Esophagus squamous epithelium (tissue), 5 donors: ENCODE measurements around the gene AATK. TPM values are rescaled to one million over a fixed set of nuclear protein-coding genes. Genes with fewer than 3 reads are reported as not detected.

Experiments used
- DNase-seq: peaks from one replicate; lab custom pipeline; 2025; lab: John Stamatoyannopoulos, UW
- H3K27ac ChIP-seq, 4 donors: fragments of 200-600 bp; sonication (generic); one replicate each; pipeline ENCODE4 v1.5.1; 2016 to 2019; ENCODE audit warnings: mild to moderate bottlenecking in 1 of 4
- H3K27me3 ChIP-seq, 4 donors: fragments of 200-600 bp; sonication (generic); 1 replicate in 3 of 4; 2 replicates in 1 of 4; pipeline versions ENCODE4 v1.5.1 to v1.6.0; 2017 to 2021; ENCODE audit warnings: antibody characterized with exemption in 1 of 4
- H3K36me3 ChIP-seq, 3 donors: fragments of 200-600 bp; sonication (generic); one replicate each; pipeline ENCODE4 v1.5.1; 2016 to 2019
- H3K4me1 ChIP-seq, 3 donors: fragments of 200-600 bp; sonication (generic); one replicate each; pipeline ENCODE4 v1.5.1; 2017 to 2019
- H3K4me3 ChIP-seq, 4 donors: fragments of 200-600 bp; sonication (generic); 1 replicate in 3 of 4; 2 replicates in 1 of 4; pipeline ENCODE4 v1.5.1; 2016 to 2019; ENCODE audit warnings: mild to moderate bottlenecking in 2 of 4, moderate library complexity in 1 of 4
- H3K9me3 ChIP-seq, 3 donors: fragments of 200-600 bp; sonication (generic); one replicate each; pipeline ENCODE4 v1.5.1; 2016 to 2019
- CTCF ChIP-seq, 6 experiments: fragments of 450-650 bp in 4 of 6; fragments of 200-600 bp in 2 of 6; sonication (generic) in 2 of 6; IDR thresholded peaks; one replicate each; pipeline ENCODE4 v1.5.1; 2016 to 2019; ENCODE audit warnings: antibody characterized with exemption in 6 of 6, mild to moderate bottlenecking in 4 of 6, moderate library complexity in 4 of 6
- POLR2A ChIP-seq, 4 donors: fragments of 450-650 bp; IDR thresholded peaks; one replicate each; pipeline ENCODE4 v1.6.1; 2017; ENCODE audit warnings: antibody characterized with exemption in 4 of 4, mild to moderate bottlenecking in 4 of 4, moderate library complexity in 3 of 4
- WGBS, 2 donors: methylation state at CpG; one replicate each; pipeline ENCODE4 v1.1.5; 2018; 5-methylcytosine and 5-hydroxymethylcytosine counted together
- intact Hi-C: fragments of 100-400 bp; cut with DNase I; formaldehyde crosslinking; loops from one replicate; pipeline ENCODE4 v1.15.0; 2022
- total RNA-seq, 4 donors: library from RNA; depleted of rRNA; stranded (reverse); fragments of >200 nt; gene quantifications; one replicate each; pipeline ENCODE4 v1.1.0, GENCODE V29; 2016
- donor health status: DM: yes; HTN: yes; CAD: no.

AATK gene
- total RNA-seq, 4 donors from 2014 or later, result 0.57 to 1.5 (median 0.70) TPM; not detected in 1

- H3K4me3 ChIP-seq, result no peak overlapping the region
- TF ChIP-seq POLR2A (IDR thresholded peaks at IDR 0.05) (no peak), CTCF (IDR thresholded peaks at IDR 0.05) (no peak)
- WGBS, 2 donors, result 41 to 100% methylated on average over 2 of the region's 10 CpGs
- H3K9me3 ChIP-seq, result no peaks in the 10 kb centered on the region
- H3K36me3 ChIP-seq, result peaks cover 0 to 37% (median 0%) of the 10 kb centered on the region in 3 donors
- no peak overlapping the region for H3K27ac ChIP-seq
- peaks cover 0 to 8% (median 0%) of the 10 kb centered on the region in 3 donors for H3K4me1 ChIP-seq
- DNase-seq, result no peak
- intact Hi-C loops, result no loop called here
- H3K27me3 ChIP-seq, result no peaks in the 10 kb centered on the region
Measured at GRCh38 chr17:81204578-81204977, 38.6 kb upstream of the AATK start.

GRCh38 chr17:81203136-81203535 lies 37.1 kb upstream of the AATK start:
- DNase-seq, result no peak
- no peak overlapping the region for H3K27ac ChIP-seq
- no peak for TF ChIP-seq CTCF (IDR thresholded peaks at IDR 0.05)
- TF ChIP-seq POLR2A (IDR thresholded peaks at IDR 0.05), result no peak
- WGBS, 2 donors, result 97 to 100% methylated on average over 3 to 5 of the region's 20 CpGs
- H3K4me3 ChIP-seq, result no peak overlapping the region
- peaks cover 0 to 39% (median 0%) of the 10 kb centered on the region in 3 donors for H3K36me3 ChIP-seq
- intact Hi-C loops, result no loop called here
- peaks cover 0 to 17% (median 0%) of the 10 kb centered on the region in 3 donors for H3K4me1 ChIP-seq
- no peaks in the 10 kb centered on the region for H3K9me3 ChIP-seq
- H3K27me3 ChIP-seq, result no peaks in the 10 kb centered on the region

- Histone ChIP-seq H3K27me3 (no peaks in the 10 kb centered on the region), H3K36me3 (peaks cover 0 to 45% (median 0%) of the 10 kb centered on the region in 3 donors), H3K4me3 (no peak overlapping the region), H3K9me3 (no peaks in the 10 kb centered on the region), H3K4me1 (peaks cover 0 to 21% (median 0%) of the 10 kb centered on the region in 3 donors), H3K27ac (no peak overlapping the region)
- intact Hi-C loops, result no loop called here
- WGBS, 2 donors, result 67 to 68% methylated on average over 1 to 4 of the region's 10 CpGs
- DNase-seq, result no peak
- TF ChIP-seq CTCF (IDR thresholded peaks at IDR 0.05) (no peak), POLR2A (IDR thresholded peaks at IDR 0.05) (no peak)
Measured at GRCh38 chr17:81202318-81202717, 36.3 kb upstream of the AATK start.

- H3K9me3 ChIP-seq, result no peaks in the 10 kb centered on the region
- H3K27ac ChIP-seq, result no peak overlapping the region
- H3K4me3 ChIP-seq, result no peak overlapping the region
- WGBS, 2 donors, result 58 to 74% methylated on average over 7 to 16 of the region's 27 CpGs
- peaks cover 0 to 45% (median 0%) of the 10 kb centered on the region in 3 donors for H3K36me3 ChIP-seq
- intact Hi-C loops, result no loop called here
- no peaks in the 10 kb centered on the region for H3K27me3 ChIP-seq
- no peak for DNase-seq
- TF ChIP-seq POLR2A (IDR thresholded peaks at IDR 0.05), result no peak
- peak in 5 of 6 experiments; percentile 60 to 75 (median 65) for TF ChIP-seq CTCF (IDR thresholded peaks at IDR 0.05)
- peaks cover 0 to 29% (median 0%) of the 10 kb centered on the region in 3 donors for H3K4me1 ChIP-seq
Measured at GRCh38 chr17:81200695-81201580, 34.9 kb upstream of the AATK start.

GRCh38 chr17:81200201-81200600 lies 34.2 kb upstream of the AATK start:
- WGBS, 2 donors, result 87% methylated on average over 3 of the region's 18 CpGs; no CpG with 5 or more reads in 1 of the 2 donors
- H3K4me1 ChIP-seq, result peaks cover 0 to 29% (median 0%) of the 10 kb centered on the region in 3 donors

More at GRCh38 chr17:81200201-81200600, 34.2 kb upstream of the AATK start:
- no peak for TF ChIP-seq POLR2A (IDR thresholded peaks at IDR 0.05)
- no peak for TF ChIP-seq CTCF (IDR thresholded peaks at IDR 0.05)
- no peak overlapping the region for H3K27ac ChIP-seq
- intact Hi-C loops, result no loop called here
- no peaks in the 10 kb centered on the region for H3K27me3 ChIP-seq
- H3K4me3 ChIP-seq, result no peak overlapping the region
- no peaks in the 10 kb centered on the region for H3K9me3 ChIP-seq
- no peak for DNase-seq
- peaks cover 0 to 45% (median 0%) of the 10 kb centered on the region in 3 donors for H3K36me3 ChIP-seq
